ENCODE measurements around the gene GRK5. TPM values are rescaled to one million over a fixed set of nuclear protein-coding genes. Genes with fewer than 3 reads are reported as not detected.

GRK5 gene
- total RNA-seq, 6 experiments from 2014 or later: 5.9 to 11.5 (median 7.9) TPM

GRCh38 chr10:119253433-119254174 is 46.2 kb downstream of the GRK5 start:
- Histone ChIP-seq H3K9me3 (no peaks in the 10 kb centered on the region), H3K27me3 (no peaks in the 10 kb centered on the region), H3K4me3 (no peak overlapping the region), H3K27ac (peak overlapping the region; percentile 92 to 100 (median 97)), H3K36me3 (no peaks in the 10 kb centered on the region), H3K4me1 (peaks cover 0 to 34% (median 14%) of the 10 kb centered on the region in 4 donors)
- TF ChIP-seq, protein P1, sequence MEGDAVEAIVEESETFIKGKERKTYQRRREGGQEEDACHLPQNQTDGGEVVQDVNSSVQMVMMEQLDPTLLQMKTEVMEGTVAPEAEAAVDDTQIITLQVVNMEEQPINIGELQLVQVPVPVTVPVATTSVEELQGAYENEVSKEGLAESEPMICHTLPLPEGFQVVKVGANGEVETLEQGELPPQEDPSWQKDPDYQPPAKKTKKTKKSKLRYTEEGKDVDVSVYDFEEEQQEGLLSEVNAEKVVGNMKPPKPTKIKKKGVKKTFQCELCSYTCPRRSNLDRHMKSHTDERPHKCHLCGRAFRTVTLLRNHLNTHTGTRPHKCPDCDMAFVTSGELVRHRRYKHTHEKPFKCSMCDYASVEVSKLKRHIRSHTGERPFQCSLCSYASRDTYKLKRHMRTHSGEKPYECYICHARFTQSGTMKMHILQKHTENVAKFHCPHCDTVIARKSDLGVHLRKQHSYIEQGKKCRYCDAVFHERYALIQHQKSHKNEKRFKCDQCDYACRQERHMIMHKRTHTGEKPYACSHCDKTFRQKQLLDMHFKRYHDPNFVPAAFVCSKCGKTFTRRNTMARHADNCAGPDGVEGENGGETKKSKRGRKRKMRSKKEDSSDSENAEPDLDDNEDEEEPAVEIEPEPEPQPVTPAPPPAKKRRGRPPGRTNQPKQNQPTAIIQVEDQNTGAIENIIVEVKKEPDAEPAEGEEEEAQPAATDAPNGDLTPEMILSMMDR (IDR thresholded peaks at IDR 0.05): no peak
- peak; percentile 70 for TF ChIP-seq POLR2A (IDR thresholded peaks at IDR 0.05)
- ATAC-seq (peak; percentile 85 to 89 (median 86)), DNase-seq (peak; percentile 80 to 86 (median 85))
- 20% methylated on average over 10 of the region's 16 CpGs for WGBS (ENCODE audit: insufficient coverage, low coverage, low lambda C conversion rate, missing lambda C conversion rate)
- intact Hi-C loops (cut with DNase I): no loop called here

- Histone ChIP-seq H3K4me1 (peaks cover 0 to 34% (median 14%) of the 10 kb centered on the region in 4 donors), H3K9me3 (no peaks in the 10 kb centered on the region), H3K4me3 (no peak overlapping the region), H3K27me3 (no peaks in the 10 kb centered on the region), H3K36me3 (no peaks in the 10 kb centered on the region), H3K27ac (peak overlapping the region; percentile 92 to 100 (median 97))
- no peak for TF ChIP-seq POLR2A (IDR thresholded peaks at IDR 0.05)
- TF ChIP-seq, protein P1 (IDR thresholded peaks at IDR 0.05): no peak
- intact Hi-C loops (cut with DNase I): no loop called here
- no peak for DNase-seq
- 78% methylated on average over 3 of the region's 3 CpGs for WGBS (ENCODE audit: insufficient coverage, low coverage, low lambda C conversion rate, missing lambda C conversion rate)
- ATAC-seq: no peak
Observed at GRCh38 chr10:119254335-119254734, 47.0 kb downstream of the GRK5 start.

DNA sequence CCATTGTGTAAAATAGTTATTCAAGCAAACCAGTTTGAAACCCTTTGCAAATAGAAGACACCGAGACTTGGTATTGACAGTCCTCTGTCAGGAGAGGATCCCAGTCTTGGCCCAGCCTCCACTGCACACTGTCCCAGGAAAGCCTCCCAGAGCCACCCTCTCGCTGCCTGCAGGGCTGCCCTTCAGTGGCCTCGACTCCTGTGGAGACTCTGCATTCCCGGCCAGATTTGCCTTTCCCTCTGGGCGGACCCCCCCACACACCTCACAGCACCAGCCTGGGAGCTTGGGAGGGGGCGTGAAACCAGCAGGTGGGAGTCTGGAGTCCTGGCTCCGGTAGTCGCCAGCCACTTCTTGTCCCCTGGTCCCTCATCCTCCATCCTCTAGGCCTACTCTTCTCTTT is 48.7 kb downstream of the GRK5 start:
- intact Hi-C loops (cut with DNase I): no loop called here
- ATAC-seq (no peak), DNase-seq (no peak)
- H3K4me1 ChIP-seq: peaks cover 0 to 34% (median 14%) of the 10 kb centered on the region in 4 donors
- TF ChIP-seq POLR2A (IDR thresholded peaks at IDR 0.05): no peak
- TF ChIP-seq, protein P1 (IDR thresholded peaks at IDR 0.05): no peak
- no peaks in the 10 kb centered on the region for H3K27me3 ChIP-seq
- no peak overlapping the region for H3K4me3 ChIP-seq
- H3K36me3 ChIP-seq: no peaks in the 10 kb centered on the region
- WGBS (ENCODE audit: insufficient coverage, low coverage, low lambda C conversion rate, missing lambda C conversion rate): no CpG with 5 or more reads among the region's 8 CpGs
- no peak overlapping the region for H3K27ac ChIP-seq
- no peaks in the 10 kb centered on the region for H3K9me3 ChIP-seq

GRCh38 chr10:119256897-119257296 is 49.5 kb downstream of the GRK5 start:
- Histone ChIP-seq H3K36me3 (no peaks in the 10 kb centered on the region), H3K9me3 (no peaks in the 10 kb centered on the region), H3K4me3 (no peak overlapping the region), H3K4me1 (peaks cover 0 to 29% (median 11%) of the 10 kb centered on the region in 4 donors), H3K27ac (no peak overlapping the region), H3K27me3 (no peaks in the 10 kb centered on the region)
- no peak for TF ChIP-seq POLR2A (IDR thresholded peaks at IDR 0.05)
- TF ChIP-seq, protein P1 (IDR thresholded peaks at IDR 0.05): no peak
- no peak for DNase-seq
- no peak for ATAC-seq
- 95% methylated on average over 5 of the region's 5 CpGs for WGBS (ENCODE audit: insufficient coverage, low coverage, low lambda C conversion rate, missing lambda C conversion rate)
- intact Hi-C loops (cut with DNase I): no loop called here

Measured in right lobe of liver (tissue), 6 donors.